ENCODE data around the gene PHETA1.

The PHETA1 gene

GRCh38 chr12:111368788-111369495, at the start of gene PHETA1:
Gene PHETA1, minus strand, starts transcription at chr12:111369095. Its CDS starts 5,668 bp downstream, at chr12:111363427.
- H3K36me3 ChIP-seq (ENCODE audit: insufficient read depth) = no peaks in the 10 kb centered on the region
- H3K27me3 ChIP-seq (ENCODE audit: insufficient read depth, low read depth) = no peaks in the 10 kb centered on the region
- TF ChIP-seq, protein P1, sequence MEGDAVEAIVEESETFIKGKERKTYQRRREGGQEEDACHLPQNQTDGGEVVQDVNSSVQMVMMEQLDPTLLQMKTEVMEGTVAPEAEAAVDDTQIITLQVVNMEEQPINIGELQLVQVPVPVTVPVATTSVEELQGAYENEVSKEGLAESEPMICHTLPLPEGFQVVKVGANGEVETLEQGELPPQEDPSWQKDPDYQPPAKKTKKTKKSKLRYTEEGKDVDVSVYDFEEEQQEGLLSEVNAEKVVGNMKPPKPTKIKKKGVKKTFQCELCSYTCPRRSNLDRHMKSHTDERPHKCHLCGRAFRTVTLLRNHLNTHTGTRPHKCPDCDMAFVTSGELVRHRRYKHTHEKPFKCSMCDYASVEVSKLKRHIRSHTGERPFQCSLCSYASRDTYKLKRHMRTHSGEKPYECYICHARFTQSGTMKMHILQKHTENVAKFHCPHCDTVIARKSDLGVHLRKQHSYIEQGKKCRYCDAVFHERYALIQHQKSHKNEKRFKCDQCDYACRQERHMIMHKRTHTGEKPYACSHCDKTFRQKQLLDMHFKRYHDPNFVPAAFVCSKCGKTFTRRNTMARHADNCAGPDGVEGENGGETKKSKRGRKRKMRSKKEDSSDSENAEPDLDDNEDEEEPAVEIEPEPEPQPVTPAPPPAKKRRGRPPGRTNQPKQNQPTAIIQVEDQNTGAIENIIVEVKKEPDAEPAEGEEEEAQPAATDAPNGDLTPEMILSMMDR (conservative IDR thresholded peaks at IDR 0.05; ENCODE audit: low read depth, low read length) = no peak
- H3K4me2 ChIP-seq = peak within 1 kb of the TSS; percentile 63
- H3K79me2 ChIP-seq (ENCODE audit: insufficient read depth, low read depth) = no peaks in the 10 kb centered on the region
- peaks cover 9% of the 10 kb centered on the region for H3K4me1 ChIP-seq (ENCODE audit: low read depth, poor library complexity, severe bottlenecking)
- H2AFZ ChIP-seq (ENCODE audit: low read depth) = peak within 1 kb of the TSS; percentile 53
- H4K20me1 ChIP-seq (ENCODE audit: insufficient read depth) = no peaks in the 10 kb centered on the region
- H3K4me3 ChIP-seq (IDR thresholded peaks at IDR 0.05; ENCODE audit: insufficient read depth, low read depth, low read length) = no peak within 1 kb of the TSS
- peak within 1 kb of the TSS; percentile 22; the same call in 1 of the 2 replicates for H3K9ac ChIP-seq
- no peak within 1 kb of the TSS for H3K27ac ChIP-seq

DNA sequence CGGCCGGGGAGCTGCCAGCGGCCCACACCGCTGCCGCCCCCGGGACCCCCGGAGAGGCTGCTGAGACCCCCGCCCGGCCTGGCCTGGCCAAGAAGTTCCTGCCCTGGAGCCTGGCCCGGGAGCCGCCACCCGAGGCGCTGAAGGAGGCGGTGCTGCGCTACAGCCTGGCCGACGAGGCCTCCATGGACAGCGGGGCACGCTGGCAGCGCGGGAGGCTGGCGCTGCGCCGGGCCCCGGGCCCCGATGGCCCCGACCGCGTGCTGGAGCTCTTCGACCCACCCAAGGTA, 49.6 kb upstream of the PHETA1 start:
- Histone ChIP-seq H2AFZ (ENCODE audit: low read depth) (no peak overlapping the region), H3K79me2 (ENCODE audit: insufficient read depth, low read depth) (peaks cover 15% of the 10 kb centered on the region; the same call in 1 of the 2 replicates)

GRCh38 chr12:111417784-111418593, 49.1 kb upstream of the PHETA1 start:
- Histone ChIP-seq H3K36me3 (ENCODE audit: insufficient read depth) (no peaks in the 10 kb centered on the region), H3K27ac (no peak overlapping the region), H3K79me2 (ENCODE audit: insufficient read depth, low read depth) (peaks cover 20% of the 10 kb centered on the region; the same call in 1 of the 2 replicates), H3K4me3 (IDR thresholded peaks at IDR 0.05; ENCODE audit: insufficient read depth, low read depth, low read length) (no peak overlapping the region), H3K27me3 (ENCODE audit: insufficient read depth, low read depth) (no peaks in the 10 kb centered on the region), H4K20me1 (ENCODE audit: insufficient read depth) (no peaks in the 10 kb centered on the region), H3K4me2 (no peak overlapping the region), H3K9ac (no peak overlapping the region), H2AFZ (ENCODE audit: low read depth) (no peak overlapping the region), H3K4me1 (ENCODE audit: low read depth, poor library complexity, severe bottlenecking) (peaks cover 2% of the 10 kb centered on the region)
- TF ChIP-seq, protein P1 (conservative IDR thresholded peaks at IDR 0.05; ENCODE audit: low read depth, low read length) = no peak

More for the DNA sequence above, 49.6 kb upstream of the PHETA1 start:
- H3K4me2 ChIP-seq = no peak overlapping the region
- H3K36me3 ChIP-seq (ENCODE audit: insufficient read depth) = no peaks in the 10 kb centered on the region
- H3K9ac ChIP-seq = no peak overlapping the region
- no peaks in the 10 kb centered on the region for H3K27me3 ChIP-seq (ENCODE audit: insufficient read depth, low read depth)
- no peak overlapping the region for H3K27ac ChIP-seq
- no peaks in the 10 kb centered on the region for H4K20me1 ChIP-seq (ENCODE audit: insufficient read depth)
- H3K4me1 ChIP-seq (ENCODE audit: low read depth, poor library complexity, severe bottlenecking) = peaks cover under 1% of the 10 kb centered on the region
- TF ChIP-seq, protein P1 (conservative IDR thresholded peaks at IDR 0.05; ENCODE audit: low read depth, low read length) = no peak
- no peak overlapping the region for H3K4me3 ChIP-seq (IDR thresholded peaks at IDR 0.05; ENCODE audit: insufficient read depth, low read depth, low read length)

DNA sequence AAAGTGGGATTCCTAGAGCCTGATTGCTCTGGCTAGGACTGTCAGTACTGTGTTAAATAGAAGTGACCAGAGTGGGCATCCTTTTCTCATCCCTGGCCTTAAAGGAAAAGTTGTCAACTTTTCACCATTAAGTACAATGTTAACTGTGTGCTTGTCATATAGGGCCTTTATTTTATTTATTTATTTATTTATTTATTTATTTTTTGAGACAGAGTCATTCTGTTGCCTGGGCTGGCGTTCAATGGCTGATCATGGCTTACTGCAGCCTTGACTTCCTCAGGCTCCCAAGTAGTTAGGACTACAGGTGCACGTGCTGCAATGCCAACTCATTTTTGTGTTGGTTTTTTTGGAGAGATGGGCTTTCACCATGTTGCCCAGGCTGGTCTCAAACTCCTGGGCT, 48.4 kb upstream of the PHETA1 start:
- H3K79me2 ChIP-seq (ENCODE audit: insufficient read depth, low read depth) = peaks cover 24% of the 10 kb centered on the region; the same call in 1 of the 2 replicates
- no peak overlapping the region for H3K4me2 ChIP-seq
- no peak overlapping the region for H3K9ac ChIP-seq
- H3K27ac ChIP-seq = no peak overlapping the region
- H2AFZ ChIP-seq (ENCODE audit: low read depth) = no peak overlapping the region
- no peaks in the 10 kb centered on the region for H4K20me1 ChIP-seq (ENCODE audit: insufficient read depth)
- no peaks in the 10 kb centered on the region for H3K36me3 ChIP-seq (ENCODE audit: insufficient read depth)
- H3K4me3 ChIP-seq (IDR thresholded peaks at IDR 0.05; ENCODE audit: insufficient read depth, low read depth, low read length) = no peak overlapping the region
- peaks cover 5% of the 10 kb centered on the region for H3K4me1 ChIP-seq (ENCODE audit: low read depth, poor library complexity, severe bottlenecking)
- TF ChIP-seq, protein P1 (conservative IDR thresholded peaks at IDR 0.05; ENCODE audit: low read depth, low read length) = no peak
- H3K27me3 ChIP-seq (ENCODE audit: insufficient read depth, low read depth) = no peaks in the 10 kb centered on the region
